RCC 7860 (cell line): ENCODE data around the gene FHOD3.

Experiments
- DNase-seq: peaks from one replicate; pipeline ENCODE4 v3.0.0-alpha.2; 2015; ENCODE audit warnings: low spot score
- FAIRE-seq: peaks from 2 replicates; lab custom pipeline; 2012; peaks lifted over from hg19 to GRCh38; lab: Jason Lieb, UNC

FHOD3 gene

GRCh38 chr18:36297417-36298125 lies at the start of gene FHOD3:
Gene FHOD3 (plus strand): TSS chr18:36297713. CDS start chr18:36297836, 123 bp downstream.
- peak; percentile 64 for DNase-seq

DNA sequence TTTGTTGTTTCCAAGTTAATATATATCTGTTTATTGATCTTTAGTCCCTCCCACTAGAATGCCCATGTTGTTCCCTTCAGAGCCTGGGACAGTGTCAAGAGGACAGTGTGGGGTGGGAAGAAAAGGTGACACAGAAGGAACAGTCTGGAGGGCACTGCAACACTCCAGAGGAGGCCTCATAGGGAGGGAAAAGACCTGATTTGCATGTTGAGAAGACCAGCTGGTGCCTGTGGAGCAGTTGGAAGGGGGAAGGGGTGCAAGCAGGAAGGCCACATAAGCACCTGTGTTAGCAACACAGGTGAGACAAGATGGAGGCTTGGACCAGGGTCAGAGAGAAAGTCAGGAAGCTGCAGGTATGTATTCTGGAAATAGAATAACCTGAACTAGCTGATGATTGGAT lies 48.1 kb upstream of the FHOD3 start:
- FAIRE-seq (no peak), DNase-seq (no peak)

More at GRCh38 chr18:36297417-36298125, at the start of gene FHOD3:
- FAIRE-seq = no peak

GRCh38 chr18:36250827-36251226 lies 46.7 kb upstream of the FHOD3 start:
- no peak for DNase-seq
- FAIRE-seq = no peak

DNA sequence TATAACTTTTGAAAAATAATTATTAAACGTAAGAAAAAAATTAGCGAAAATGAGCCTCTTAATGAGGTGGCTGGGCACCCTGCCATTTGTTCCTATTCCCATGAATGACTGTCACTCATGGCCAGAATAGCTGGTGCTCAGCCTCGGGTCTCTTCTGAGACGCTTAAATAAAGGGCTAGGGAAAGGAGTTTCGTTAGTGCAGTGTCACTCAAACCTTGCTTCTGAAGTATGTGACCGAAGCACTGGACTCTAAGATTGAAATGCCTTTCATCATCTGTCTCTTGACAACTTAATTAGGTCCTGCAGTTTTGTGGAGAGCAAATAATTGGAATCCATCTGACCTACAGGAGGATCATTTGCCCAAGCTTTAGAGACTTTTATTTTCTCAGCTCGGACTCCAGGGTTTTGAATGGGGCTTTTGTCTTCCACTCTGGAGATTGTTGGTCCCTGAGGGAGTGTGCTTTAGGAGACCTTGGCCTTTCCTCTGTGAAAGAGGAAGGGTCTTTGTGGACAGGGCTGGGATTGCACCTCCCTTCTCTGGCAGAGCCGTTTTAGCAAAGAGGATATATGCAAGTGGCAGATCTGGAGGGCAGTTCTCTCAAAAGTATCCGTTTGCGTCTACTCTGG lies 42.3 kb upstream of the FHOD3 start:
- FAIRE-seq = no peak
- DNase-seq = no peak

GRCh38 chr18:36256094-36256493 lies 41.4 kb upstream of the FHOD3 start:
- DNase-seq = no peak
- no peak for FAIRE-seq

DNA sequence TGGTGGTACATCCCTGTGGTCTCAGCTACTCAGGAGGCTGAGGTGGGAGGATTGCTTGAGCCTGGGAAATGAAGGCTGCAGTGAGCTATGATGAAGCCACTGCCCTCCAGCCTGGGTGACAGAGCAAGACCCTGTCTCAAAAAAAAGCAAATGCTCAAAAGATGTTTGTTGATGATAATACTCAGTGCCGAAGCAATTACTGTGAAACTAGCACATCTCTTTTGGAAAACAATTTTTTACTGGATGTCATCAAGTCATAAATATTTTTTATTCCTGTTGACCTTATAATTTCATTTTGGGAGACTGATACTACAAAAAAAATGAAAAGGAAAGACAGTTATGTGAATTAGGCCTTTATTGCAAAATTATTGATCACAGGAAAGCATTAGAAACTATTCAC lies 34.5 kb upstream of the FHOD3 start:
- FAIRE-seq = no peak
- no peak for DNase-seq

- DNase-seq = no peak
- no peak for FAIRE-seq
Measured at GRCh38 chr18:36264283-36264682, 33.2 kb upstream of the FHOD3 start.

- no peak for FAIRE-seq
- no peak for DNase-seq
Measured at GRCh38 chr18:36265015-36265414, 32.5 kb upstream of the FHOD3 start.

GRCh38 chr18:36269157-36269556 lies 28.4 kb upstream of the FHOD3 start:
- no peak for DNase-seq
- no peak for FAIRE-seq

- FAIRE-seq (no peak), DNase-seq (no peak)
Measured at GRCh38 chr18:36271153-36271552, 26.4 kb upstream of the FHOD3 start.

DNA sequence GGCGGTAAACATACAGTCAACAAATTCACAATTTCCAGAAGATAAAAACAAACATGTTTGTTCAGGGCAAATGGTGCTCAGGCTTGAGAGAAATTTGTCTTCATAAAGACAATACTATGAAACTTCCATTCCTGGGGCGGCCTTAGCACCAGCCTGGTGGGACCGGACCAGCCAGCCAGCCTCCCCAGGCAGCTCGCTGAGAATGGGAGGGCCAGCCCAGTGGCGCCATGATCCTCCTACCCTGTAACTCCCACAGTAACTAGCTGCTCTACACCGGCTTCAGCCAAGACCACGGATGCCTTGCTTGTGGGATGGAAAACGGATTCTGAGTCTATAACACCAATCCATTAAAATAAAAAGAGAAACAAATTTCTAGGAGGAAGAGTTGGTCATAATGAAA lies 24.2 kb upstream of the FHOD3 start:
- FAIRE-seq = no peak
- no peak for DNase-seq

DNA sequence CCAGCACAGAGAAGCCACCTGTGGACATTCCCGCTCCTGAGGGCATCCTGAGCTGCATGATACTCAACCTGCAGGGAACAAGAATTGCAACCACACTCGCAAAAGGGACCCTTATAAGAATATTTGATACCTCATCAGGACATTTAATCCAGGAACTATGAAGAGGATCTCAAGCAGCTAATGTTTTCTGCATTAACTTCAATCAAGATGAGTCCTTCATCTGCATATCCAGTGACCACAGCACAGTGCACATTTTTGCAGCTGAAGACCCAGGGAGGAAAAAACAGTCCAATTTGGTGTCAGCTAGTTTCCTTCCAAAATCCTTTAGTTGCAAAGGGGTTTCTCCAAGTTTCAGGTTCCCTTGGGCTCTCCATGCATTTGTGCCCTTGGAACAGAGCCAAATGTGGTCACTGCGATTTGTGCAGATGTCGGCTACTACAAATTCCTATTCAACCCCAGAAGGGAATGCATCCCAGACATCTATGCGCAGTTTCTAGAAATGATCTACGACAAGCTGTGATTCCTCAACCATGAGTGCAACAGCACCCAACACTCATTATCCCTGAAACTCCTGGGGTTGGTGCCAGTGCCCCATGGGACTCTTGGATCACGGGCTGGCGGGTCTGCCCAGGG lies 23.3 kb upstream of the FHOD3 start:
- DNase-seq = no peak
- no peak for FAIRE-seq

DNA sequence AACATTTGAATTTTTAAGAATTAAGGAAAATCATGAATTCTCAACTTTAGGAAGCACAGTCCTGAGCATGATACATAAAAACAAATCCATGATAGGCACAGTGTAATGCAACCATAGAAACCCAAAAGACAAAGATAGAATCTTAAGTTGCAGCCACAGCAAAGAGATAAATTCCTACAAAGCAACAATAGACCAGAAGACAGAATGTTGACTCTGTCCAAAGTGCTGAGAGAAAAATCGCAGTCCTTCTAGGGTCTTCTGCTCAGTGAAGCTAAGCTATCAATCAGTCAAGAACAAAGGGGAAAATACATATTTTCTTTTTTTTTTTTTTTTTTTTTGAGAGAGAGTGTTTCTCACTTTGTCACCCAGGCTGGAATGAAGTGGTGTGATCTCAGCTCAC lies 22.0 kb upstream of the FHOD3 start:
- no peak for FAIRE-seq
- no peak for DNase-seq

DNA sequence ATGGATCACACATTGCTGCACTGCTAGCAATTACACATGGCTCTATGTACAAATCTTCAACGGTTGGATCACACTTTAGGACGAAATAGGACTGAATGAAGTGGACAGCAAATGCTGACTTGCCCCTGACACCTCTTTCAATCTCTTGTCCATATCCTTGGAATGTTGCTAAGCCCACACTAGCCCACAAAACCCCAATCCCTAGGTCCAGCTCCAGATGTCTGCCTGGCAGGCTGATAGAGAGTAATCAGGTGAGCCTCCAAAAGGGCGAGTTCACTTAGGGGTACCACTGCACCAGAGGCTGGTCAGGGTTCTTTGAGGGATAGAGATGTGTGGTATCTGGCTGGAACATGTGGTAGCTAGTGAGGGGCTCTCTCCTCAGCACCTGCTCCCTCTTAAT lies 18.5 kb upstream of the FHOD3 start:
- DNase-seq (no peak), FAIRE-seq (no peak)

DNA sequence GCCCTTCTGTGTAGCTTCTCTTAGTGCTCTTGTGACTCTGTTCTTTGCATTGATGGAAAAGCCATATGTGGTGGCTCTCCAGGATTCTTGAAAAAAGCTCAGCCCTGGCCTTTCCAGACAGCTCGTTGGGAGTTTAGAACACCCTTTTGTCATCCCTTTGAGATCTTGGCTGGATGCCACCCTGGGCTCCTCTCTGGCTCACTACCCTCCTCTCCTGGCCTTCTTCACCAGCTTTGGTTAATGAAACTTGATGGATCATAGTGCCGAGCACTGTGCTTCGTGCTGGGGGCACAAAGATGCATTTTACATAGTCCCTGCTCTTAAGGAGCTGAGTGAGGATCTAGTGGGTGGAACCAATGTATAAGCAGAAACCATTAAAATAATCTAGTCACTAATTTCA lies 15.6 kb upstream of the FHOD3 start:
- FAIRE-seq (no peak), DNase-seq (no peak)

- no peak for DNase-seq
- FAIRE-seq = no peak
Measured at GRCh38 chr18:36283448-36283847, 14.1 kb upstream of the FHOD3 start.

GRCh38 chr18:36284268-36284667 lies 13.2 kb upstream of the FHOD3 start:
- FAIRE-seq (no peak), DNase-seq (no peak)

- FAIRE-seq (peak; percentile 69), DNase-seq (peak; percentile 53)
Measured at GRCh38 chr18:36284671-36285295, 12.7 kb upstream of the FHOD3 start.

- DNase-seq (no peak), FAIRE-seq (no peak)
Measured at GRCh38 chr18:36287653-36288052, 9.9 kb upstream of the FHOD3 start.

DNA sequence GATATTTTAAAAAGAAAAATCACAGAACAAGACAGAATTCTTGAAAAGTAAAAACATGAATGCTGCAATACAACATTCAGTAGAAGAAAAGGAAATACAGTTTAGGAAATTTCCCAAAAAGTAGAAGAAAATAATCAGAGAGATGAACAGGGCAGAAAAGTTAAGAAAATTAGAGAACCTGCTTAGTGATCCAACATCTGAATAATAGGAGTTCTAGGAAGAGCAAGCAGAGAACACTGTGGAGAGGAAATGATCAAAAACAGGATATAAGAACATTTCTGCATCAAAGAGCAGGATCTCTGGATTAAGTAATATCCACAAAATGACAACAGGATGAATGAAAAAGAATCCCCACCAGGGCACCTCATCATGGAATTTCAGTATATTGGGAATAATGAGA lies 8.8 kb upstream of the FHOD3 start:
- DNase-seq (no peak), FAIRE-seq (no peak)

GRCh38 chr18:36294031-36294430 lies 3.5 kb upstream of the FHOD3 start:
- FAIRE-seq = no peak
- peak; percentile 67 for DNase-seq

DNA sequence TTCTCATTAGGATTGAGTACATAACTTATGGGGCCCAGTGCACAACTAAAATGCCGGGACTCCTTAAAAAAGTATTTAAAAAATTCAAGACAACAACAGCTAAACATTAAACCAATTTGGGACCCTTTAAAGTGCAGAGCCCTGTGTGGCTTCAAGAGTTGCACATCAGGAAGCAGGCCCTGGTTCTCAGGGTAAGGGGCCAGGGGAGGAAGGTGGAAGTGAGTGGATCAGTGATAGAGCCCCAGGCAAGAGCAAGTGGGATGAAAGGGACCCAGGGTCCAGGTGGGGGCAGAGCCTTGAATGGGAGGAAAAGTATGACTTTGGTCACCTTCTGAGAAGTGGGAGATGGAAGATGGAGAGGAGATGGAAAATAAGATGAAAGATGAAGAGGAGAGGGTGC lies 2.3 kb upstream of the FHOD3 start:
- FAIRE-seq = no peak

More for the DNA sequence above, 2.3 kb upstream of the FHOD3 start:
- no peak for DNase-seq
